ENCODE data around the gene PAX1. TPM values are rescaled to one million over a fixed set of nuclear protein-coding genes. Genes with fewer than 3 reads are reported as not detected.
A peak's percentile ranks its signal among the peaks of the same experiment; 100 is the strongest.

PAX1 gene
- total and polyA plus RNA-seq, 2 of the 13 experiments (the other 11 are each of a cell fraction or from before 2014, with no cell fraction given): not detected

DNA sequence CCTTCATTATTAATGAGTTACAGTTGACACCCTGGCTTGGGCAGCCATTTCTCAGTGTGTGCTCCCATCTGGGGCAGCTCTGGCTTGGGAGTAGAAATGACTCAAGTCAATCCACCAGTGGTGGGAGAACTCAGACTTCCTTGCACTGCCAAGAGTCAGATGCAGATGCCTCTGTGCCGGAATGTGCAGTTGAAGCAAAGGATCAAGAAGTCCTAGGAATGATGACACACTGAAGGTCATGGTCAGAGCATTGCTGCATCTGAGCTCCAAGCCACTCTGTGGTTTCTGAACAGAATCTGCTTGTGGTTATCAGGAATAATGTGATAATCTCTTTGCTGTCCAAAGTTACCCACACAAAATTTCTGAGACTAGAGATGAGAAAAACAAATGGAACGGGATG lies 19.5 kb upstream of the PAX1 start (continued):
- TF ChIP-seq TOE1 (CRISPR knock-in tag; IDR thresholded peaks at IDR 0.05) (no peak), AFF4 (CRISPR knock-in tag; IDR thresholded peaks at IDR 0.05) (no peak), SNAPC2 (CRISPR knock-in tag; IDR thresholded peaks at IDR 0.05) (no peak), MLLT10 (CRISPR knock-in tag; IDR thresholded peaks at IDR 0.05) (no peak), KLF16 (CRISPR knock-in tag; IDR thresholded peaks at IDR 0.05) (no peak), ZNF260 (CRISPR knock-in tag; IDR thresholded peaks at IDR 0.05; ENCODE audit: borderline replicate concordance, low read depth) (no peak), SMAD1 (CRISPR knock-in tag; IDR thresholded peaks at IDR 0.05; ENCODE audit: borderline replicate concordance, low read depth) (no peak)

- Histone ChIP-seq H3K27me3 (ENCODE audit: control insufficient read depth in 1 of 2, insufficient read depth in 2 of 2, low read length in 2 of 2) (peaks cover 0 to 53% of the 10 kb centered on the region in 2 experiments; a peak in 2 of 5 replicates), H3K4me3 (replicated peaks in 1 of 3; ENCODE audit: insufficient read depth in 1 of 3, low read depth in 2 of 3, low read length in 3 of 3) (no peak overlapping the region), H3K9ac (ENCODE audit: insufficient read depth, low read depth, low read length) (no peak overlapping the region), H3K36me3 (replicated peaks in 1 of 2; ENCODE audit: control insufficient read depth in 1 of 2, insufficient read depth in 2 of 2, low read length in 2 of 2) (no peaks in the 10 kb centered on the region), H3K4me1 (ENCODE audit: insufficient read depth, low read length) (no peaks in the 10 kb centered on the region), H3K79me2 (ENCODE audit: insufficient read depth, low read length) (no peaks in the 10 kb centered on the region), H3K4me2 (ENCODE audit: low read depth, low read length) (no peak overlapping the region), H3K9me3 (ENCODE audit: low read length) (no peaks in the 10 kb centered on the region), H3K27ac (ENCODE audit: extremely low read length, insufficient read depth, low read length) (no peak overlapping the region), H2AFZ (ENCODE audit: low read length) (no peak overlapping the region), H4K20me1 (ENCODE audit: insufficient read depth, low read length) (no peaks in the 10 kb centered on the region)
- DNase-seq (ENCODE audit: low spot score) (peak; percentile 24), ATAC-seq (peak; percentile 66), FAIRE-seq (no peak)
- in situ Hi-C loops (cut with HindIII; ENCODE audit: extremely low pct_ligation_motif_present, low pct_unique_long_range_greater_than_20kb): no loop called here
- 33% methylated on average over 8 of the region's 8 CpGs for WGBS (ENCODE audit: low lambda C conversion rate)
- intact Hi-C loops (cut with micrococcal nuclease; ENCODE audit: unreplicated experiment): no loop called here
- POLR2A ChIA-PET: no interaction called here
- CTCF ChIA-PET (ENCODE audit: low intra/inter-chr PET ratio, low total read pairs): no interaction called here
- BruUV-seq (replicated peaks): no TSS peak
- TF ChIP-seq, protein P1, sequence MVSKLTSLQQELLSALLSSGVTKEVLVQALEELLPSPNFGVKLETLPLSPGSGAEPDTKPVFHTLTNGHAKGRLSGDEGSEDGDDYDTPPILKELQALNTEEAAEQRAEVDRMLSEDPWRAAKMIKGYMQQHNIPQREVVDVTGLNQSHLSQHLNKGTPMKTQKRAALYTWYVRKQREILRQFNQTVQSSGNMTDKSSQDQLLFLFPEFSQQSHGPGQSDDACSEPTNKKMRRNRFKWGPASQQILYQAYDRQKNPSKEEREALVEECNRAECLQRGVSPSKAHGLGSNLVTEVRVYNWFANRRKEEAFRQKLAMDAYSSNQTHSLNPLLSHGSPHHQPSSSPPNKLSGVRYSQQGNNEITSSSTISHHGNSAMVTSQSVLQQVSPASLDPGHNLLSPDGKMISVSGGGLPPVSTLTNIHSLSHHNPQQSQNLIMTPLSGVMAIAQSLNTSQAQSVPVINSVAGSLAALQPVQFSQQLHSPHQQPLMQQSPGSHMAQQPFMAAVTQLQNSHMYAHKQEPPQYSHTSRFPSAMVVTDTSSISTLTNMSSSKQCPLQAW (CRISPR knock-in tag; IDR thresholded peaks at IDR 0.05): no peak
- peak; percentile 35; the same call in 1 of the 2 replicates for TF ChIP-seq GABPB1 (CRISPR knock-in tag; IDR thresholded peaks at IDR 0.05)
- TF ChIP-seq ZNF496 (CRISPR knock-in tag; IDR thresholded peaks at IDR 0.05; ENCODE audit: insufficient replicate concordance): no peak
- TF ChIP-seq ZNF790 (CRISPR knock-in tag; IDR thresholded peaks at IDR 0.05; ENCODE audit: borderline replicate concordance): no peak
- TF ChIP-seq GABPA (IDR thresholded peaks at IDR 0.05; ENCODE audit: low read depth, low read length): peak; percentile 20; the same call in 1 of the 2 replicates
- peak; percentile 72 for TF ChIP-seq GABPA (CRISPR knock-in tag; IDR thresholded peaks at IDR 0.05; ENCODE audit: low read depth)
- no peak for TF ChIP-seq ZNF354B (CRISPR knock-in tag; IDR thresholded peaks at IDR 0.05)
- TF ChIP-seq PBX2 (CRISPR knock-in tag; IDR thresholded peaks at IDR 0.05): no peak
- TF ChIP-seq BCL6 (CRISPR knock-in tag; IDR thresholded peaks at IDR 0.05): no peak
- no peak for TF ChIP-seq ZNF3 (CRISPR knock-in tag; IDR thresholded peaks at IDR 0.05)
- TF ChIP-seq KAT7 (CRISPR knock-in tag; IDR thresholded peaks at IDR 0.05; ENCODE audit: borderline replicate concordance): no peak
- peak; percentile 44 for TF ChIP-seq XRCC5 (optimal IDR thresholded peaks at IDR 0.05; ENCODE audit: low read length)
Observed at GRCh38 chr20:21693322-21693721, 12.1 kb upstream of the PAX1 start.

Measured in HepG2 (cell line).